HG03571 (cell line): ENCODE results near the gene TNFRSF14.

Source experiments
- ATAC-seq: cut with Tn5 transposase; IDR thresholded peaks from one replicate; pipeline ENCODE4 v1.9.1; 2021; ENCODE audit not compliant: unreplicated experiment

TNFRSF14 gene

GRCh38 chr1:2556277-2556677 lies at the start of gene TNFRSF14:
Gene TNFRSF14 (plus strand): TSS chr1:2556371. CDS start chr1:2556665, 294 bp downstream.
- ATAC-seq = peak; percentile 22

DNA sequence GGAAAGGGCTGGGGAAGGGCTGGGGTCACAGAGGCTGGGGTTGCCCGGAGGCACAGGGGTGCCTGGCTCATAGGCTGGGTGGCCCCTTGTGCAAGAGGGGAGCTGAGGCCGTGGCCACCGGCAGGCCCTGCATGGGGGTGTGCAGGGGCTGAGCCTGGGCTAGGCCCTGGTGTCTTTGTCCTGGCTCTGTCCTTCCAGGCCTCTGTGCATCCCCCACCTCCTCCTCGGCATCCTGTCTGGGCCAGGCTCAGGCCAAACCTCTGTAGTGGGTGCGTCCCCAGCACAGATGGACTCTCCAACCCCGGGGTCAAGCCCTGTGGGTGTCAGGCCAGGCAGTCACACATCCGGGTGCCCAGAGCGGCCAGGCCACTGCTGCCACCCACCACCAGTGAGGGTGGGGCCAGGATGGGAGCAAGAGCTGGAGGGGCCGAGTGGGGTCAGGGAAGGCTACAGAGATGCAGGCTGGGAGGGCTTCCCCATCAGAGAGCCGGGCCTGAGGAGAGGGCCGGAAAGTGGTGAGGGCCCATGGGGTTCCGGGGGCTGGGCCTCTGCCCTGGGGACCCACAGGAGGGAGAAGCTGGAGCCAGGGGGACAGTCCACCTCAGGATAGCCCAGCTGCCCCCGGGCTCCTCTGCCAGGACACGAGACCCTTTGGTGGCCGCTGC lies 49.1 kb upstream of the TNFRSF14 start:
- ATAC-seq = no peak

- no peak for ATAC-seq
Measured at GRCh38 chr1:2507744-2508155, 48.4 kb upstream of the TNFRSF14 start.

GRCh38 chr1:2508180-2508579 lies 48.0 kb upstream of the TNFRSF14 start:
- no peak for ATAC-seq

- no peak for ATAC-seq
Measured at GRCh38 chr1:2508751-2509150, 47.4 kb upstream of the TNFRSF14 start.

GRCh38 chr1:2509589-2509988 lies 46.6 kb upstream of the TNFRSF14 start:
- no peak for ATAC-seq

- no peak for ATAC-seq
Measured at GRCh38 chr1:2510366-2511155, 45.6 kb upstream of the TNFRSF14 start.

GRCh38 chr1:2512862-2513421 lies 43.2 kb upstream of the TNFRSF14 start:
- ATAC-seq = no peak

DNA sequence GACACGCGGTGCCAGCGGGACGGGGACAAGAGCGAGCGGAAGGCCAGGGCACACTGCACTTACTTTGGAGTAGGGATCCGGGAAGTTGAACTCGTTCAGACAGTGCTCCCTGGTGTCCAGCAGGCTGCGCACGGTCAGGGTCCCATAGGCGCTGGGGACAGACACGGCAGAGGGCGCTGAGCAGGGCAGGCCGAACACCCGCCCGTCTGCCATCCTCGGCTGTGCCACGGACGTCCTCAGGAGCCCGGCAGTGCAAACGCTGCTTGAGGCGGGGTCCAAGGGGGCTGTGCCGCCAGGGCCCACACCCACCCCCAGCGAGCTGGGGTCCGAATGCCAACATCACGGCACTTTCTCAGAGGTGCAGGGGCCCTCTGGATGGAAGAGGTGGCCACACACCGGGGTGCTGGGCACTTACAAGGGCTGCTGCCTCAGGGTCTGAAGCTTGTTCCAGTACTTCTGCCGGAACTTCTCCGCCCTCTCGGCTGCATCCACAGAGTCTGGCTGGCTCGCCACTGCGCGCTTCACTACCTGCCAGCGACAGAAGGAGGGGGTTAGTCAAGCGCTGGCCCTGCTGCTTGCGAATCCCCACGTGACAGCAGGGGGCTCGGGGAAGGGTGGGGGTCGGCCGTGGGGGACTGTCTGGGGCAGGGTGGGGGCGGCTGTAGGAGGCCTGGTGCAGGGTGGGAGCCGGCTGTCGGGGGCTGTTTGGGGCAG lies 42.1 kb upstream of the TNFRSF14 start:
- ATAC-seq = no peak

DNA sequence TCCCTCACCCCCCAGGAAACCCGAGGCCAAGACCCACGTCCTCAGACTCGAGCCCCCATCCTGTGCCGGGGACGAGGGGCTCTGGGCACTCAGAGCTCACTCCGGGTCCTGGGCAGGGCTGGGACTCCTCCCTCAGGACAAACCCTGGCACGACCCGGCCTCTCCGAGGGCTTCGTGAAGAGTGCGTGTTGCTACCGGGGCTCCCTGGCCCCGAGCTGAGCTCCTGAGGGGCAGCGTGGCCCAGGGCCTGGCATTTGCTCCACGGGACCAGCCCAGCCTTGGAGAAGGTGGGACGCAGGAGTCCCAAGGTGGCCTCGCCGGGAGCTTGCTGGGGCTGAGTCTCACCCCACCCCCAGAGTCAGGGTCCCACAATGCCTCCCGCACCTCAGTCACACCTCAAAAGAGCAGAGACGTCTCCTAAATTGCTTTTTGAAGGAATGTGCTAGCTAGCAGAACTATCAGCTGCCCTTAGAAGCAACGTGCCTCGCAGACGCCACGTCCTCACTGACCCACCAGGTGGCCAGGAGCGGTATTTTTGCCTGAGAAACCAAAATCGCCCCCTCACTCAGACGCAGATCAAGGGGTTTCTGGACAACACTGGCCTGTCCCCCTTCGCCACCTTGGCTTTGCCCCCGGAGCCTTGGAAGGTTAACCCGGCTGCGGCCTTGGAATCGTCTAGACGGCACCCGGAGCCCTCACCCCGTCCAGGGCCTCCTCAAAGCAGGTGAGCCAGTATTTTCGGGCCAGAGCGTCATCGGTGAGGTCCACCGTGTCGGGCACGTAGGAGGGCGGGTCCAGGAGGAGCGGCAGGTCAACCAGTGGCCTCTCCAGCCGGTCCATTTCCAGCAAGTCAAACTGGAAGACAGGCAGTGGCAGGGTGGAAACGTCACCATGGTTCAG lies 41.1 kb upstream of the TNFRSF14 start:
- no peak for ATAC-seq

- no peak for ATAC-seq
Measured at GRCh38 chr1:2515763-2516080, 40.4 kb upstream of the TNFRSF14 start.

DNA sequence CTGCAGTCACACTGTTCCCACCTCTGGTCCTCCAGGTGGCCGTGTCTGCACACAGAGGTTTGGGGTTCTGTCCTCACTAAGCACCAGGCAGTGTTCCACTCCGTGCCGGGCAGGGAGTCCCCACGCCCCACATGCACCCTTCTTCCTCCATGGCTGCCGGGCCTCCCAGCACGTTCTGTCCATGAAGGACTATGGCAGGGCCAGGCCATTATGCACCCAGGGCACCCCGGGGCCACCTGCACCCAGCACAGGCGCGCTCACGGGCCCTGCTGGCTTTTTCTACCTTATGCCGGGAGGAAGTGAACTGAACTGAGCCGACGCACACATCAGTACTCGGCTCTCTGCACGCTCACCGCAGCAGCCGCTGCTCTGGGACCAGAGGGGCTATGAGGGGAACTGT lies 40.0 kb upstream of the TNFRSF14 start:
- ATAC-seq = no peak

- ATAC-seq = no peak
Measured at GRCh38 chr1:2516946-2517345, 39.2 kb upstream of the TNFRSF14 start.

- ATAC-seq = no peak
Measured at GRCh38 chr1:2517966-2518365, 38.2 kb upstream of the TNFRSF14 start.

- ATAC-seq = no peak
Measured at GRCh38 chr1:2518528-2518927, 37.6 kb upstream of the TNFRSF14 start.

DNA sequence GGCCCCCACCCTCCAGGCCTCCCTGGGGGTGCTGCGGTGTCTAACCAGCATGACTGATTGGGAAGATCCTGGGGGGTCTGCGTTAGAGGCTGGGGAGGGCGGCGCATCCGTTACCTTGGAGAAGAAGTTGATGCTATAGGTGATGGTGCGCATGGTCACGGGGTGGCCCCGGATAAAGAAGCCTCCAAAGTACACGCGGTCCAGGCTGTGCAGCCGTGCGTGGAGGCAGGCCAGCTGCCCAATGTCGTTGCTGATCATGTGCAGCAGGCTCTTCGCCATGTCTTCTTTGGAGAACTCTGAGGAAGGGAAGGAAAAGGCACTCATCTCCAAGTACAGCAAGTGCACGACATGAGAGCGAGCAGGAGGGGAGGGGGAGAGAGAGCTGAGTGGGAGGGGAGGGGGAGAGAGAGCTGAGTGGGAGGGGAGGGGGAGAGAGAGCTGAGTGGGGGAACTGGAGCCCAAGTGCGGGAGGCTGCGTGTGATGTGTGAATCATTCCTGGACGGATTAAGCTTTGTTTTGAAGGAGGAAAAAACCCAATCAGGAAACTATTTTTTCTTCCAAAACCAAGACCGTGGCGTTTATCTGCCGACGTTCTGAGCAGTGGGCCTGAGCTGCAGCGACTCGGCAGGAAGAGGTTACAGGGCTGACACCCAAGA lies 37.0 kb upstream of the TNFRSF14 start:
- ATAC-seq = no peak

GRCh38 chr1:2519729-2520128 lies 36.4 kb upstream of the TNFRSF14 start:
- no peak for ATAC-seq

GRCh38 chr1:2520206-2520605 lies 36.0 kb upstream of the TNFRSF14 start:
- no peak for ATAC-seq

- no peak for ATAC-seq
Measured at GRCh38 chr1:2520806-2521205, 35.4 kb upstream of the TNFRSF14 start.

DNA sequence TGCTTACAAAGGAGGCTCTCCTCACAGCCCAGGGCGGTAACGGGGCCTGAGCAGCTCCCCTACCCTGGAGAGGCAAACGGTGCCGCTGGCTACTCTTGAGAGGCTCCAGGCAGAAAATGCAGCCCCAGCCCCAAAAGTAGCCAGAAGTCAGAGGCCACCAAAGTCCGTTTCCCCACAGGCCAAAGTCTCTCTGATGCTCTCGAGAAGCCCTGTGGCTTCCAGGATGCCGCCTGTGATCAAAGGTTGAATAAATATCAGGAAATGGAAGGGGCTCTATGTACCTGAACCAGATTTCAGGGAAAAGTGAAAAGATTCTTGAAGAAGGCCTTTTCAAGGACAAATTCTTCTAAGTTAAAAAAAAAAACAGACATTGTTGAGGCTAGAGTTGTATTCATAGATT lies 33.9 kb upstream of the TNFRSF14 start:
- no peak for ATAC-seq
